Measurements from ENCODE around the gene KCNN1.

- TF ChIP-seq CTCF (IDR thresholded peaks at IDR 0.05), result no peak
- TF ChIP-seq POLR2A (IDR thresholded peaks at IDR 0.05), result no peak
Observed at GRCh38 chr19:17968362-17968761, 1.5 kb downstream of the KCNN1 start.
